ENCODE measurements around the gene IRF4.

IRF4 gene

DNA sequence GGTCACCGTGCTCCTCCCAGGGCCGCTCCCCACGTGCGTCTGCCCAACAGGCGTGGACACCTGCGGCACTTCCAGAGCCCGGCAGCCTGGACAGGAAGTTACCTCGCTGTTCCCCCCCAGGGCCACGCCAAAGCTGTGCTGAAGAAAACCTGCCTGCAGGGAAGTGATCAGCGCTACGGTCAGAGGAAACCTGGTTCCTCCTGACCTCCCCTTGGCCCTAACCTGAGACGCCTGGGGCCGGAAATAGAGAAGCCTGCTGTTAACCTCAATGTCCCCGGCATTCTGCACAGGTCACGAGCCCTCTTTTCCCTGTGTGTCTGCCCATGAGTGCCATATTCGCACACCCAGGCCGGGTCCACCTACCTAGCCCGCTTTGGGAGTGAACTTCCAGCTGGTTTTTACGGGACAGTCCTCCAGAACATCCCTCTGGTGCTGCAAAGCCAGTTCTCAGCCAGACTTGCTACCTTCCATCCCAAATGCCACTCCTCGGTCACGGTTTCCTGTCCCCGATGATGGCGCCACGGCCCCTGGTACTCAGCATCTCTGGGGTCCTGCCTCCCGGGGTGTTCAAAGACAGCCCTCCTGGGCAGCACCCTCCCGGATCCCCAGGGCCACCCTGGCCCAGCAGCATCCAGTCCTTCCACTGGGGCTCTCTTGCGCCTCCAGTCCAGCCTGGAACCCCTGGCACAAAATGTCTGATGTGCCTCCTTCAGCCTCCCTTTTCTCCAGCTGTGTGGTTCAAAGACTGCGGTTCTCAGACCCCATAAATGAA lies 12.0 kb upstream of the IRF4 start:
- Histone ChIP-seq H3K27me3 (ENCODE audit: insufficient read depth, insufficient read length) (peaks cover 75% of the 10 kb centered on the region), H3K4me1 (ENCODE audit: insufficient read depth, insufficient read length) (no peaks in the 10 kb centered on the region), H3K36me3 (ENCODE audit: insufficient read depth, insufficient read length, low read length) (no peaks in the 10 kb centered on the region), H3K4me3 (ENCODE audit: insufficient read length, low read depth) (no peak overlapping the region), H3K9ac (ENCODE audit: insufficient read length, low read depth) (no peak overlapping the region), H3K9me3 (ENCODE audit: insufficient read depth, low read length) (no peaks in the 10 kb centered on the region)
- DNase-seq (ENCODE audit: low read depth, low spot score): no peak
- no peak for TF ChIP-seq ZNF274 (IDR thresholded peaks at IDR 0.05; ENCODE audit: low read depth, low read length)
- TF ChIP-seq YY1 (IDR thresholded peaks at IDR 0.05; ENCODE audit: insufficient read depth, insufficient read length): no peak
- TF ChIP-seq SUZ12 (IDR thresholded peaks at IDR 0.05; ENCODE audit: extremely low read depth, insufficient read depth, insufficient read length): no peak

DNA sequence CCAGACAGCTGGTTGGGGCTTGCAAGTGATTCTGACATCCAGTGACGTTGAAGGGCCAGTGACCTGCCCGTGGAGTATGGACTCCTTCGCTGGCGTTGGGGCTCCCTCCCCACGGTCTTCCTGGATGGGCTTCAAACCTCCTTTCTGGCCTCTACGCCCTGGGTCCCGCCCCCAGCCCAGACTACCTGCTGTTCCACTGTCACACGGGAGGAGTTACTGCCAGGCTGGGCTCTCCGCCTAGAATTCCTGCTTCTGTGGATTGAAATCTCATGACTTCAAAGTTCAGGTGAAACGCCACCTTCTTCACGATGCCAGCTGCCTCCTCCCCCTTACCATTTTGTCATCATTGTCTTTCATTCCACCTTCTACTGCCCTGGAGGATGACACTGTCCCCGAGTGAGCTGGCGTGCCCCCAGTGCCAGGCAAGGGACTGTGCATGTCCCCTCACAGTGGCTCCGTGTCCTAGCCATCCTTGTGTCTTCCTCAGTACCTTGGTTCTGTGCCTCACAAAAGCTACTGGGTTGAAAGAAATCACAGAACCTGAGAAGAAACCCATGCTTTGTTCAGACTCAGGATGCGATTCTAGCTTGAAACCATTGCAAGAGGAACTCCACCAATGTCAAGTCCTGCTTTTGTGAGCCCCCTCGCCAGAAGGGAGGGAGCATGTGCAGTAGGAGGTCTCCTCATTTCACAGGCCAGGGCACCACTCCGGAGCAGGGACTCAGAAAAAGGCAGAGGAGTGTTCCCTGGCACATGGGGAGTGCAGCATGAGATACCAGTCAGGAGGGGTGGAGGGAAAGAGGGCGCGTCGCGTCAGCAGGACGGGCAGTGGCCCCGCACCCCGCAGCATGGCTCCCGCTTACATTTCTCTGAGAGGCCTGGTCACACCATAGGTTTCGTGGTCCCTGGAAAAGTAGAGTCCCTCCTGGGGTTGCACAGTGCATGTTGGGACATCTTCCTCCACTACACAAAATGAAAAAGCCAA lies 11.0 kb upstream of the IRF4 start:
- Histone ChIP-seq H3K27me3 (ENCODE audit: insufficient read depth, insufficient read length) (peaks cover 70% of the 10 kb centered on the region), H3K36me3 (ENCODE audit: insufficient read depth, insufficient read length, low read length) (no peaks in the 10 kb centered on the region), H3K9me3 (ENCODE audit: insufficient read depth, low read length) (no peaks in the 10 kb centered on the region), H3K9ac (ENCODE audit: insufficient read length, low read depth) (no peak overlapping the region), H3K4me1 (ENCODE audit: insufficient read depth, insufficient read length) (no peaks in the 10 kb centered on the region), H3K4me3 (ENCODE audit: insufficient read length, low read depth) (no peak overlapping the region)
- DNase-seq (ENCODE audit: low read depth, low spot score): no peak
- TF ChIP-seq ZNF274 (IDR thresholded peaks at IDR 0.05; ENCODE audit: low read depth, low read length): no peak
- TF ChIP-seq SUZ12 (IDR thresholded peaks at IDR 0.05; ENCODE audit: extremely low read depth, insufficient read depth, insufficient read length): no peak
- no peak for TF ChIP-seq YY1 (IDR thresholded peaks at IDR 0.05; ENCODE audit: insufficient read depth, insufficient read length)

DNA sequence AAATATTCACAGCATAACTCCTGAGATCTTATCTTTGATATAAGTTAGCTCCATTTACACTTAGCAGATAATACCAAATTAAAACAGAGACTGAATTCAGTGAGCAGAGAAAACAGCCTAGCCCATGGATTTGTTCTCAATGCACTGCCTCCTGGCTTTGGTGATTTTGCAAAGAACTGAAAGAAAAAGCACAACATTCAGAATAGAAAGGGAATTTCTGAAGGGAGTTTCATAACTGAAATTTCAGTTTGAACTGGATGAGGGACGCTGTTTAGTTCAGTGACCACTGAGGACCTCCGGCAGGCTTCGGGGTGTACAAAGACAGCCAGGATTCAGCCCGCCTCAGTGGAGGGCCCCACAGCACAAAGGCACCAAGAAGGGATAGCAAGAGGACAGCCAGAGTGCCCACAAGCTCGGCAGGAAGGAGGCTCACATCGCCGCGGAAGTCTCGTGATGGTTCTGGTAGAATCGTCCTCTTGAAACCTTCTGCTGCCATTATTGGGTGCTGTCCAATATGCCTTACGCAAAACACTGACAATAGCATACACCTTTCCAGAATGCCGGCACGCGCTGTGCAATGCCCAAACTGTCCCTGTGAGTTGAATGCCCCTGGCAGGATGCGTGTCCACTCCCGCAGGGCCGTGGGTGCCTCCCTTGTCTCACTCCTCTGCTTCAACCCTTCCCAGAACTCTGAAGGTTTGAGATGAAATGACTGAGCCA lies 9.7 kb upstream of the IRF4 start:
- H3K27me3 ChIP-seq (ENCODE audit: insufficient read depth, insufficient read length): peaks cover 59% of the 10 kb centered on the region

DNA sequence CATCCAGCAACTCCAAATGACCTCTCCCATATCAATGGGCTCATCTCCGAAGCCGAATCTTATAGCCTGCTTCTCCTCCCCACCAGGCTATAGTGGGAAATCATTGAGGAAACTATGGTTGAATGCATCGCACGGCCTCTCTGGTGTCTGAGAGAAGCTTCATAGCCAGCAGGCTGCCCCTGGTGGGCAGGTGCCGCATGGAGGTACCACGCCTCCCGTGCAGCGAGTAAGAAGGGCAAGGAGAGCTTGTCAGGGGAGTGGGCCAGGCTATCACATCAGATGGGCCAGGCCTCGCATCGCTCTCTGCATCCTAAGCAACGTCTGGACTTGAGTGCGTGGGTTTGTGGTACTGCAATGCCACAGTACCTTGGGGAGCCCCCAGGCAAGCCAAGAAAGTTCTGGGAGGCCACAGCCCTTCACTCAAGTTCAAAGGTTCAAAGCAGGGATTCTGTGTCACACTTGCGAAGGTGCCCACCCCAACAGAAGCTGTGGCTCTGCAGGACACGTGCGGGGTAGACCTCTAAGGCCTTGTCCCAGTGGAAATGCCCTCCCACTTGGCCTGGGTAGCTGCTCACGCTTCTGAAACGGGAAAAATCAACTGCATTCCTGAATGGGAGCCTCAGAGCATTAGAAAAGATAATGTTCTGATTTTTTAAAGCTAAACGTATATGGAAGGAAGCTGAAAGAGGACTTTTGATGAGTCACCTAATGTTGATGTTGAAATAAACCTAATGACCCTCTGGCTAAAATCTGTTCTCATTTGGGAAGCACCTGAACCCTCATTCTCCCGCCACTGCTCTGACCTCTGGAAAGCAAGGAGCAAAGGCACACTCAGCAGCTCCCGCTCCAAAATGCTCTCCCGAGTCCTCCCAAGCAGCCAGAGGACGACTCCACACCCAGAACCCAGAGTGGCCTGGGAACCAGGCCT lies 8.4 kb upstream of the IRF4 start:
- no peak overlapping the region for H3K9ac ChIP-seq (ENCODE audit: insufficient read length, low read depth)
- no peaks in the 10 kb centered on the region for H3K36me3 ChIP-seq (ENCODE audit: insufficient read depth, insufficient read length, low read length)
- no peak for TF ChIP-seq YY1 (IDR thresholded peaks at IDR 0.05; ENCODE audit: insufficient read depth, insufficient read length)
- no peak for TF ChIP-seq ZNF274 (IDR thresholded peaks at IDR 0.05; ENCODE audit: low read depth, low read length)
- TF ChIP-seq SUZ12 (IDR thresholded peaks at IDR 0.05; ENCODE audit: extremely low read depth, insufficient read depth, insufficient read length): no peak
- no peaks in the 10 kb centered on the region for H3K9me3 ChIP-seq (ENCODE audit: insufficient read depth, low read length)
- peaks cover 47% of the 10 kb centered on the region for H3K27me3 ChIP-seq (ENCODE audit: insufficient read depth, insufficient read length)
- no peaks in the 10 kb centered on the region for H3K4me1 ChIP-seq (ENCODE audit: insufficient read depth, insufficient read length)
- no peak overlapping the region for H3K4me3 ChIP-seq (ENCODE audit: insufficient read length, low read depth)
- DNase-seq (ENCODE audit: low read depth, low spot score): no peak

More for the DNA sequence above, 9.7 kb upstream of the IRF4 start:
- no peak for TF ChIP-seq YY1 (IDR thresholded peaks at IDR 0.05; ENCODE audit: insufficient read depth, insufficient read length)
- no peak for TF ChIP-seq SUZ12 (IDR thresholded peaks at IDR 0.05; ENCODE audit: extremely low read depth, insufficient read depth, insufficient read length)
- TF ChIP-seq ZNF274 (IDR thresholded peaks at IDR 0.05; ENCODE audit: low read depth, low read length): no peak
- Histone ChIP-seq H3K4me3 (ENCODE audit: insufficient read length, low read depth) (no peak overlapping the region), H3K9me3 (ENCODE audit: insufficient read depth, low read length) (no peaks in the 10 kb centered on the region), H3K9ac (ENCODE audit: insufficient read length, low read depth) (no peak overlapping the region), H3K36me3 (ENCODE audit: insufficient read depth, insufficient read length, low read length) (no peaks in the 10 kb centered on the region), H3K4me1 (ENCODE audit: insufficient read depth, insufficient read length) (no peaks in the 10 kb centered on the region)
- DNase-seq (ENCODE audit: low read depth, low spot score): no peak

DNA sequence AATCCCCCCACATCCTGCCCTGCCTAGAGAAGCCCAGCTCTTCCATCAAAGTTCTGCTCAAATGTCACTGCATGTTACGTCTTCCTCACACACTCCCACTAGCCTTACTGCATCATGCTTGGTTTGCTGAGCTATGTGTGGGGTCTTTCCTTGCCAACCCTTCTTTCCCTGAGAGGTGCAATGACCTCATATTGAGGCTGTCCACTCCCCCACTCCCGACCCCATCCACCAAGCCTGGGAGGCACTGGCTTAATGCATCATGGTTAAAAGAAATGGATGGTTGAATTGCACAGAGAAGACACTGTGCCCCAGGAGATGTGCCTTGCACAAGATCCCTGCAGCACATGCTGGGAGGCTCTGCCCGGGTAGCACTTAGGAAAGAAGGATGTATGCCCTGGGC lies 7.7 kb upstream of the IRF4 start:
- Histone ChIP-seq H3K9ac (ENCODE audit: insufficient read length, low read depth) (no peak overlapping the region), H3K36me3 (ENCODE audit: insufficient read depth, insufficient read length, low read length) (no peaks in the 10 kb centered on the region), H3K27me3 (ENCODE audit: insufficient read depth, insufficient read length) (peaks cover 39% of the 10 kb centered on the region), H3K4me1 (ENCODE audit: insufficient read depth, insufficient read length) (no peaks in the 10 kb centered on the region), H3K4me3 (ENCODE audit: insufficient read length, low read depth) (no peak overlapping the region), H3K9me3 (ENCODE audit: insufficient read depth, low read length) (no peaks in the 10 kb centered on the region)
- TF ChIP-seq ZNF274 (IDR thresholded peaks at IDR 0.05; ENCODE audit: low read depth, low read length) (no peak), YY1 (IDR thresholded peaks at IDR 0.05; ENCODE audit: insufficient read depth, insufficient read length) (no peak), SUZ12 (IDR thresholded peaks at IDR 0.05; ENCODE audit: extremely low read depth, insufficient read depth, insufficient read length) (no peak)
- DNase-seq (ENCODE audit: low read depth, low spot score): no peak

DNA sequence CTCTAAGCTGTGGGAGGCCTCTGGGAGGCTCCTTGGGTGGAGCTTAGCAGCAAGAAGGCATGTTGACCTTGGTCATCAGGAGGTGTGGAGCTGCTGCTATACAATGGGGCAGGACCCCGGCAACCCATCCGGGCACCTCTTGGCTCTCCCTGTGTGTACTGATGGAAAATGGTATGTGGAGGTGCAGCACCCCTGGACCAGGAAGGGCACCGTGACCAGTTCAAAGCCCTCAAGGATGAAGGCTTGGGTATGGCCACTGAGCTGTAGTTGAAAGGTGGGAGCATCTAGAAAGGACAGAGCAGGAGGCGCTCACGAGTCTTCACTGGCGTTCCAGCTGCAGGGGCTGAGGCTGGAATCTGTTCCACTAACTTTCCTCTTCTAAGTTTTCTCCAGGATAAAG lies 6.7 kb upstream of the IRF4 start:
- H3K9ac ChIP-seq (ENCODE audit: insufficient read length, low read depth): no peak overlapping the region
- DNase-seq (ENCODE audit: low read depth, low spot score): no peak
- H3K9me3 ChIP-seq (ENCODE audit: insufficient read depth, low read length): no peaks in the 10 kb centered on the region
- no peak overlapping the region for H3K4me3 ChIP-seq (ENCODE audit: insufficient read length, low read depth)
- no peak for TF ChIP-seq SUZ12 (IDR thresholded peaks at IDR 0.05; ENCODE audit: extremely low read depth, insufficient read depth, insufficient read length)
- TF ChIP-seq YY1 (IDR thresholded peaks at IDR 0.05; ENCODE audit: insufficient read depth, insufficient read length): no peak
- TF ChIP-seq ZNF274 (IDR thresholded peaks at IDR 0.05; ENCODE audit: low read depth, low read length): no peak
- no peaks in the 10 kb centered on the region for H3K36me3 ChIP-seq (ENCODE audit: insufficient read depth, insufficient read length, low read length)
- H3K27me3 ChIP-seq (ENCODE audit: insufficient read depth, insufficient read length): peaks cover 37% of the 10 kb centered on the region
- H3K4me1 ChIP-seq (ENCODE audit: insufficient read depth, insufficient read length): no peaks in the 10 kb centered on the region
